Endothelial cell of umbilical vein (primary cell): ENCODE measurements around the gene HSPA5. TPM values are rescaled to one million over a fixed set of nuclear protein-coding genes. Genes with fewer than 3 reads are reported as not detected.
A peak's percentile ranks its signal among the peaks of the same experiment; 100 is the strongest.

Experiments
- BruUV-seq: library from RNA; stranded (reverse); fragments of 400-500 nt; replicated peaks from 2 replicates; lab custom pipeline; 2021; lab: Mats Ljungman, UMichigan
- CTCF ChIA-PET: fragments of 300-600, 350-600 bp; sonication (Branson Sonifier 250); formaldehyde crosslinking; loops from one replicate; lab custom pipeline; 2021; ENCODE audit warnings: antibody characterized with exemption, inconsistent platforms; lab: Charles Lee
- POLR2A ChIA-PET: fragments of 300-600, 350-600 bp; sonication (Branson Sonifier 250); formaldehyde crosslinking; loops from one replicate; lab custom pipeline; 2021; ENCODE audit warnings: antibody characterized with exemption, inconsistent platforms; lab: Charles Lee
- DNase-seq: peaks from one replicate; pipeline ENCODE4 v3.0.0-alpha.2; 2011; ENCODE audit warnings: low read depth, low spot score
- FAIRE-seq: peaks from 2 replicates; lab custom pipeline; 2011; peaks lifted over from hg19 to GRCh38; lab: Jason Lieb, UNC
- H2AFZ ChIP-seq: 2 replicates; pipeline ENCODE4 v1.6.0; 2012; ENCODE audit warnings: low read depth, low read length, control low read depth, inconsistent platforms
- H3K27ac ChIP-seq: 2 replicates; pipeline ENCODE4 v1.5.1; 2011; ENCODE audit warnings: low read depth, mild to moderate bottlenecking, control low read depth, low read length, moderate library complexity; ENCODE audit not compliant: insufficient read depth
- H3K27me3 ChIP-seq, 2 experiments: 2 replicates each; pipeline versions ENCODE4 v1.6.0 to v1.6.1; 2011; ENCODE audit warnings: low read length in 2 of 2, mixed read lengths in 1 of 2; ENCODE audit not compliant: control insufficient read depth in 2 of 2, insufficient read depth in 2 of 2
- H3K36me3 ChIP-seq, 2 experiments: 2 replicates in 1 of 2; 3 replicates in 1 of 2; pipeline ENCODE4 v1.5.1; 2011; ENCODE audit warnings: low read length in 2 of 2, mild to moderate bottlenecking in 1 of 2, moderate library complexity in 1 of 2; ENCODE audit not compliant: control insufficient read depth in 2 of 2, insufficient read depth in 2 of 2; ENCODE audit errors: extremely low read depth in 1 of 2
- H3K4me1 ChIP-seq: 3 replicates; pipeline ENCODE4 v1.5.1; 2011; ENCODE audit warnings: mild to moderate bottlenecking, low read length; ENCODE audit not compliant: control insufficient read depth, insufficient read depth; ENCODE audit errors: extremely low read depth
- H3K4me2 ChIP-seq: 2 replicates; pipeline ENCODE4 v1.6.1; 2011; ENCODE audit warnings: low read length, control low read depth, mixed read lengths; ENCODE audit not compliant: insufficient read depth
- H3K4me3 ChIP-seq, 3 experiments: fragments of 200-600 bp in 1 of 3; sonication (generic), shearing (Covaris generic) in 1 of 3; replicated peaks in 1 of 3; 2 replicates each; pipeline ENCODE4 v1.5.1; 2011 to 2016; ENCODE audit warnings: control low read depth in 3 of 3, low read length in 3 of 3, mild to moderate bottlenecking in 2 of 3, inconsistent platforms in 1 of 3, low read depth in 1 of 3, moderate library complexity in 1 of 3; ENCODE audit not compliant: insufficient read depth in 1 of 3
- H3K79me2 ChIP-seq: 2 replicates; pipeline ENCODE4 v1.6.0; 2012; ENCODE audit warnings: low read length, inconsistent platforms; ENCODE audit not compliant: control insufficient read depth, insufficient read depth
- H3K9ac ChIP-seq: replicated peaks from 2 replicates; pipeline ENCODE3; 2011; ENCODE audit warnings: low read length, control low read depth; ENCODE audit not compliant: insufficient read depth; ENCODE audit errors: extremely low read depth
- H3K9me1 ChIP-seq: replicated peaks from 3 replicates; pipeline ENCODE4 v1.6.0; 2011; ENCODE audit warnings: mild to moderate bottlenecking, low read length; ENCODE audit not compliant: control insufficient read depth, insufficient read depth; ENCODE audit errors: extremely low read depth
- H3K9me3 ChIP-seq: replicated peaks from 2 replicates; pipeline ENCODE4 v1.5.1; 2012; ENCODE audit warnings: low read length, inconsistent platforms; ENCODE audit not compliant: control insufficient read depth, insufficient read depth
- H4K20me1 ChIP-seq: replicated peaks from 2 replicates; pipeline ENCODE3; 2011; ENCODE audit warnings: mild to moderate bottlenecking, low read length; ENCODE audit not compliant: control insufficient read depth, insufficient read depth; ENCODE audit errors: extremely low read depth
- EZH2 ChIP-seq: IDR thresholded peaks from 2 replicates; pipeline ENCODE4 v1.6.1; 2012; ENCODE audit warnings: borderline replicate concordance, low read depth, mild to moderate bottlenecking, moderate library complexity, low read length, inconsistent platforms; ENCODE audit not compliant: severe bottlenecking
- FOS ChIP-seq: IDR thresholded peaks from 2 replicates; pipeline ENCODE4 v1.6.1; 2011; ENCODE audit warnings: mild to moderate bottlenecking, low read length, moderate library complexity, borderline replicate concordance; ENCODE audit not compliant: insufficient read depth
- GATA2 ChIP-seq: IDR thresholded peaks from 2 replicates; pipeline ENCODE4 v1.7.0; 2011; ENCODE audit warnings: low read depth, mild to moderate bottlenecking, moderate library complexity, mixed read lengths, low read length; ENCODE audit not compliant: insufficient read length, insufficient read depth
- JUN ChIP-seq: IDR thresholded peaks from 2 replicates; pipeline ENCODE4 v1.6.1; 2011; ENCODE audit warnings: borderline replicate concordance, low read depth; ENCODE audit not compliant: insufficient read length, insufficient read depth
- POLR2A ChIP-seq: IDR thresholded peaks from 2 replicates; pipeline ENCODE4 v1.6.1; 2012; ENCODE audit warnings: low read depth, mild to moderate bottlenecking, control low read depth, low read length
- POLR2AphosphoS5 ChIP-seq: IDR thresholded peaks from 2 replicates; pipeline ENCODE4 v1.6.1; 2012; ENCODE audit warnings: low read depth, mild to moderate bottlenecking, control low read depth, low read length, moderate library complexity; ENCODE audit not compliant: insufficient read depth
- dilution Hi-C: fragments of 300-500 bp; cut with MboI; formaldehyde crosslinking; loops from one replicate; pipeline ENCODE4 v1.15.0; 2019; ENCODE audit warnings: low sequenced_read_pairs; ENCODE audit not compliant: extremely low pct_ligation_motif_present
- intact Hi-C: fragments of 100-400 bp; cut with micrococcal nuclease; formaldehyde crosslinking; loops from one replicate; pipeline ENCODE4 v1.10.0; 2022
- polyA plus RNA-seq, 4 experiments: library from polyadenylated mRNA; depleted of rRNA in 3 of 4; stranded (reverse) in 3 of 4; unstranded in 1 of 4; fragments of >200 nt; gene quantifications; 2 replicates each; pipeline versions ENCODE4 v1.2.1 to v1.2.3, GENCODE V29; 2011 to 2012; ENCODE audit warnings: missing spikeins in 1 of 4
- total RNA-seq: library from RNA; stranded (reverse); gene quantifications from 2 replicates; pipeline ENCODE4 v1.2.3, GENCODE V29; 2021
- TF ChIP-seq, protein P1 (sequence below), 2 donors: IDR thresholded peaks; 1 replicate in 1 of 2; 2 replicates in 1 of 2; pipeline ENCODE4 v1.5.1; 2011; ENCODE audit warnings: low read length in 2 of 2, mild to moderate bottlenecking in 2 of 2, moderate library complexity in 2 of 2, control low read depth in 1 of 2, inconsistent platforms in 1 of 2, low read depth in 1 of 2; ENCODE audit not compliant: insufficient read depth in 1 of 2; ENCODE audit errors: extremely low read depth in 1 of 2
- TF ChIP-seq, protein P2 (sequence below): IDR thresholded peaks from 2 replicates; pipeline ENCODE4 v1.6.1; 2011; ENCODE audit not compliant: insufficient read depth, insufficient read length

HSPA5 gene
- total and polyA plus RNA-seq, 2 donors (not counting 3 experiments of a cell fraction or from before 2014, with no cell fraction given) = 247 to 538 TPM

DNA sequence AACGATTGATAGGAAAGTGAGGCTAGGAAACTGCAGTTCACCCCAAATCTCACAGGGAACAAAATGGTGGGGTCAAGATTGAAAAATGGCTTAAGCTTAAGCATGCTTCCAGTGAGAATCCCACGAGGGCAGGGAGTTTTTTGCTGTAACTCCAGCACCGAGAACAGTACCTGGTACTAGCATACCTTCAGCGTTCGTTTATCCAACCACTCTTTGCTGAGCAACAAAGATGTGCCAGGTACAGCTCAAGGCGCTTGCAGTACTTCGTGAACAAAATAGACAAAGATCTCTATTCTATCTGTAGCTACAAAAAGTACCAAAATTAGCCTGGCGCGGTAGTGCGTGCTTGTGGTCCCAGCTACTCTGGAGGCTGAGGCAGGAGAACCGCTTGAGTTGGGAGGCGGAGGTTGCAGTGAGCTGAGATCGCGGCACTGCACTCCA is 50.8 kb downstream of the HSPA5 start:
- H4K20me1 ChIP-seq = no peaks in the 10 kb centered on the region
- POLR2A ChIA-PET = interaction anchor here (0.7 kb wide), 1 partner anchor 54 kb away, joined by 3 read pairs; no protein-coding TSS in a partner anchor
- peaks cover 37% of the 10 kb centered on the region for H3K79me2 ChIP-seq
- dilution Hi-C loops (no loop called here), intact Hi-C loops (loop anchor here (5.0 kb wide), 1 partner anchor 328 kb away; the partner anchor contains the start of genes ARPC5L and RPL35)
- CTCF ChIA-PET = interaction anchor here (0.7 to 1.4 kb wide), 2 partner anchors 47 to 51 kb away, joined by 3 to 4 read pairs; partner anchors contain the start of gene SCAI
- no peak for DNase-seq
- peak overlapping the region; percentile 65 for H3K27ac ChIP-seq
- H3K27me3 ChIP-seq = no peaks in the 10 kb centered on the region
- no peak for FAIRE-seq
- peak overlapping the region; percentile 70 to 90 (median 70) for H3K4me3 ChIP-seq
- peaks cover 7% of the 10 kb centered on the region for H3K4me1 ChIP-seq
- H3K9ac ChIP-seq = peak overlapping the region; percentile 91
- TF ChIP-seq JUN (no peak), GATA2 (no peak), POLR2A (no peak), FOS (no peak), EZH2 (no peak), POLR2AphosphoS5 (no peak)
- TF ChIP-seq, protein P1, sequence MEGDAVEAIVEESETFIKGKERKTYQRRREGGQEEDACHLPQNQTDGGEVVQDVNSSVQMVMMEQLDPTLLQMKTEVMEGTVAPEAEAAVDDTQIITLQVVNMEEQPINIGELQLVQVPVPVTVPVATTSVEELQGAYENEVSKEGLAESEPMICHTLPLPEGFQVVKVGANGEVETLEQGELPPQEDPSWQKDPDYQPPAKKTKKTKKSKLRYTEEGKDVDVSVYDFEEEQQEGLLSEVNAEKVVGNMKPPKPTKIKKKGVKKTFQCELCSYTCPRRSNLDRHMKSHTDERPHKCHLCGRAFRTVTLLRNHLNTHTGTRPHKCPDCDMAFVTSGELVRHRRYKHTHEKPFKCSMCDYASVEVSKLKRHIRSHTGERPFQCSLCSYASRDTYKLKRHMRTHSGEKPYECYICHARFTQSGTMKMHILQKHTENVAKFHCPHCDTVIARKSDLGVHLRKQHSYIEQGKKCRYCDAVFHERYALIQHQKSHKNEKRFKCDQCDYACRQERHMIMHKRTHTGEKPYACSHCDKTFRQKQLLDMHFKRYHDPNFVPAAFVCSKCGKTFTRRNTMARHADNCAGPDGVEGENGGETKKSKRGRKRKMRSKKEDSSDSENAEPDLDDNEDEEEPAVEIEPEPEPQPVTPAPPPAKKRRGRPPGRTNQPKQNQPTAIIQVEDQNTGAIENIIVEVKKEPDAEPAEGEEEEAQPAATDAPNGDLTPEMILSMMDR (IDR thresholded peaks at IDR 0.05; ENCODE audit: extremely low read depth in 1 of 2, insufficient read depth in 1 of 2, low read depth in 1 of 2, low read length in 2 of 2) = no peak
- TF ChIP-seq, protein P2, sequence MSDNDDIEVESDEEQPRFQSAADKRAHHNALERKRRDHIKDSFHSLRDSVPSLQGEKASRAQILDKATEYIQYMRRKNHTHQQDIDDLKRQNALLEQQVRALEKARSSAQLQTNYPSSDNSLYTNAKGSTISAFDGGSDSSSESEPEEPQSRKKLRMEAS = no peak
- BruUV-seq = no TSS peak
- H3K9me1 ChIP-seq = no peaks in the 10 kb centered on the region
- H2AFZ ChIP-seq = peak overlapping the region; percentile 90
- no peaks in the 10 kb centered on the region for H3K9me3 ChIP-seq
- peak overlapping the region; percentile 88 for H3K4me2 ChIP-seq
- H3K36me3 ChIP-seq = no peaks in the 10 kb centered on the region
